Dendritic cell treated with granulocyte-macrophage colony-stimulating factor and Interleukin-4, amounts not matched to agents 40 ng/mL and 50 ng/mL, for 4 days (primary cell): ENCODE measurements around the gene MED12L.

ENCODE experiments used
- H3K27ac Mint-ChIP-seq: one replicate; pipeline ENCODE4 v1.8.0; 2022; ENCODE audit warnings: mild to moderate bottlenecking, mixed read lengths
- H3K27me3 Mint-ChIP-seq: one replicate; pipeline ENCODE4 v1.8.0; 2022; ENCODE audit warnings: mild to moderate bottlenecking, mixed read lengths
- H3K36me3 Mint-ChIP-seq: one replicate; pipeline ENCODE4 v1.8.0; 2022; ENCODE audit warnings: low read depth, mixed read lengths
- H3K4me1 Mint-ChIP-seq: one replicate; pipeline ENCODE4 v1.8.0; 2022; ENCODE audit warnings: low read depth, mixed read lengths
- H3K4me3 Mint-ChIP-seq: one replicate; pipeline ENCODE4 v1.8.0; 2022; ENCODE audit warnings: mild to moderate bottlenecking, moderate library complexity, mixed read lengths
- H3K9me3 Mint-ChIP-seq: one replicate; pipeline ENCODE4 v1.8.0; 2022; ENCODE audit warnings: mixed read lengths
- intact Hi-C: fragments of 100-400 bp; cut with micrococcal nuclease; formaldehyde crosslinking; loops from one replicate; pipeline ENCODE4 v1.15.0; 2022

MED12L gene

GRCh38 chr3:151410891-151411559 lies 325.6 kb downstream of the MED12L start:
- Mint-ChIP-seq H3K9me3 (no peaks in the 10 kb centered on the region), H3K27me3 (no peaks in the 10 kb centered on the region), H3K4me3 (no peak overlapping the region), H3K4me1 (no peaks in the 10 kb centered on the region), H3K36me3 (no peaks in the 10 kb centered on the region), H3K27ac (no peak overlapping the region)
- intact Hi-C loops, result no loop called here

DNA sequence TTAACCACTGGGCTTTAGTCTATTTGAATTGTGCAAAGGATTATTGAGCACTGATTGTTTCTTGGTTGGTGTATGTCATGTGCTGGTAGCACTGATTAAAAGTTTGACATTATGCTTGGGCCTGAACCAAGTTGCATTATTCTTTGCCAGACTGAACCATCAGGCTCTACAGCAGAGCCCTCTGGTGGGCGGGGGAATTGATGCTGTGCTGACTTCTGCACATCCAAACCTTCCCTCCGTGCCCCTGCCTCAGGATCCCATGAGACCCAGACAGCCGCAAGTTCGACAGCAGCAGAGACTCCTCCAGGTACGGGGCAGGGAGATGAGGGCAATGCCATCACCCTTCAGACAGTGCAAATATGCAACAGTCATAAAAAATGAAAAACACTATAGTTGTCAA lies 327.5 kb downstream of the MED12L start:
- Mint-ChIP-seq H3K27ac (no peak overlapping the region), H3K36me3 (no peaks in the 10 kb centered on the region), H3K9me3 (no peaks in the 10 kb centered on the region)

GRCh38 chr3:151415289-151415688 lies 329.8 kb downstream of the MED12L start:
- intact Hi-C loops, result no loop called here
- H3K27me3 Mint-ChIP-seq, result no peaks in the 10 kb centered on the region
- no peaks in the 10 kb centered on the region for H3K36me3 Mint-ChIP-seq
- H3K9me3 Mint-ChIP-seq, result no peaks in the 10 kb centered on the region
- H3K27ac Mint-ChIP-seq, result no peak overlapping the region
- no peak overlapping the region for H3K4me3 Mint-ChIP-seq
- no peaks in the 10 kb centered on the region for H3K4me1 Mint-ChIP-seq

More for the DNA sequence above, 327.5 kb downstream of the MED12L start:
- intact Hi-C loops, result no loop called here
- Mint-ChIP-seq H3K4me3 (no peak overlapping the region), H3K4me1 (no peaks in the 10 kb centered on the region), H3K27me3 (no peaks in the 10 kb centered on the region)

GRCh38 chr3:151419806-151420205 lies 334.3 kb downstream of the MED12L start:
- Mint-ChIP-seq H3K4me3 (no peak overlapping the region), H3K9me3 (no peaks in the 10 kb centered on the region), H3K4me1 (peaks cover 6% of the 10 kb centered on the region), H3K36me3 (no peaks in the 10 kb centered on the region), H3K27ac (no peak overlapping the region), H3K27me3 (no peaks in the 10 kb centered on the region)
- intact Hi-C loops, result no loop called here

DNA sequence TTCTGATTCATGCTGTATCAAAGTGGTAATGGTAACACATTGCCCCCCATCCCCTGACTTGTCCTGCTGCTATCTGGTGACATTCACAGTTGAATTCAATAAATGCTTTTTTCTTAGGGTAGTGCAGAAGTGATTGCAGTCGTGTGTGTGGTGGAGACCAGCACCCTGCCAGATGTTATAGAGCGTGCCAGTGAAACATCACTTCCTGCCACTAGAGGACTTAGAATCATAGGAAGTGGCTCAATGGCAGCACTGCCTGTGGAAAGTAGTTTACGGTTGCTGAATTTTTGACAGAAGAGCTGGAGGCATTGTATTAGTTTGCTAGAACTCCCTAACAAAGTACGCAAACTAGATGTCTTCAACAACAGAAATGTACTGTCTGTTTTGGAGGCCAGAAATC lies 336.5 kb downstream of the MED12L start:
- no peaks in the 10 kb centered on the region for H3K27me3 Mint-ChIP-seq
- H3K4me1 Mint-ChIP-seq, result peaks cover 17% of the 10 kb centered on the region
- H3K27ac Mint-ChIP-seq, result no peak overlapping the region
- no peak overlapping the region for H3K4me3 Mint-ChIP-seq
- H3K36me3 Mint-ChIP-seq, result no peaks in the 10 kb centered on the region
- intact Hi-C loops, result no loop called here
- H3K9me3 Mint-ChIP-seq, result no peaks in the 10 kb centered on the region

GRCh38 chr3:151423091-151423490 lies 337.6 kb downstream of the MED12L start:
- Mint-ChIP-seq H3K27me3 (no peaks in the 10 kb centered on the region), H3K4me1 (peaks cover 17% of the 10 kb centered on the region), H3K36me3 (no peaks in the 10 kb centered on the region), H3K27ac (no peak overlapping the region), H3K9me3 (no peaks in the 10 kb centered on the region), H3K4me3 (no peak overlapping the region)
- intact Hi-C loops, result no loop called here

DNA sequence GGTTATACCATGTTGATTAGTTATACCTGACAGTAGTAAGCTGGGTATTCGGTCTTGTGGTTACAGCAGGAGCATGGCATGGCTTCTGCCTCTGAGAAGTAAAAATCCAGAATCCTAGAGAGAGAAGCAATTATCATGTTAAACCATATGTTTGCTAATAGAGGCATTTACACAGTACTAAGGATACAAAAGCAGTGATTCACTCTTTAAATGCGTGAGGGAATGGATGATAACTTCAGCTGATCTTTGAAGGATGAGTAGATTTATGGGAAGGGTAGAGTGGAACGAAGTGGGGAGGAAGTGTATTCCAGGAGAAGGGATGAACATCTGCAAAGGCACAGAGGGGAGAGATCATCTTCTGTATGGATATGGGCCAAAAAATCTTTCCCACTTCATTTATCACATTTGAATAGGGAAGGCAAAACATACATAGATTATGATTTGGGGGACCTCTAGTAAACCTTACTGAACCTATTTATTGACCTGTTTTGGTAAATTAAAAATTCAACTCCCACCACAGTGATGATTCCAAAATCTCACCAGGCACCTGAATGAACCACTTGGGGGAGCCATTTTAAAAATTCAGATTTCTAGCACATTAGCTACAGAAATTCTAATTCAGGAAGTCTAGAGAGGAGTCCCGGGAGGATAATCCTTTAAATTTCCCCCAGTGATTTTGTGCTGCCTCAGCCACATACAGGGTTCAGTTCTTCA lies 340.3 kb downstream of the MED12L start:
- Mint-ChIP-seq H3K27ac (no peak overlapping the region), H3K9me3 (no peaks in the 10 kb centered on the region), H3K27me3 (no peaks in the 10 kb centered on the region), H3K4me1 (peaks cover 17% of the 10 kb centered on the region), H3K4me3 (no peak overlapping the region), H3K36me3 (no peaks in the 10 kb centered on the region)
- intact Hi-C loops, result no loop called here

DNA sequence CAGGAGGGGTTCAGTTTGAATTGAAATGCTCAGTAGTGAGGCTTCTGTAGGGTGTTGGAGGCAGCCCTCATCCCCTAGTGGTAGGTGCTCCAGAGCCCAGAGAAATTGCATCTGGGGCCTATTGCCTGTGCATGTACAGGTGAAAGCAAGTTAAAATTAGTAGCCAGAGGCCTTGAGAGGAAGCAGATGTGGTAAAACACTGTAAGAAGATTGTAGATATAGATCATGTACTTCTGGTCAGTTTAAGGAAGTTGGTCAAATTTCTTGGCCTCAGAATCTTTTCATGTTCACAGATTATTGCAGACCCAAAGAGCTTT lies 340.8 kb downstream of the MED12L start:
- no peak overlapping the region for H3K4me3 Mint-ChIP-seq
- no peaks in the 10 kb centered on the region for H3K27me3 Mint-ChIP-seq
- H3K4me1 Mint-ChIP-seq, result peaks cover 17% of the 10 kb centered on the region
- H3K9me3 Mint-ChIP-seq, result no peaks in the 10 kb centered on the region
- H3K27ac Mint-ChIP-seq, result no peak overlapping the region
- H3K36me3 Mint-ChIP-seq, result no peaks in the 10 kb centered on the region
- intact Hi-C loops, result no loop called here

GRCh38 chr3:151428386-151428785 lies 342.9 kb downstream of the MED12L start:
- H3K4me3 Mint-ChIP-seq, result no peak overlapping the region
- H3K4me1 Mint-ChIP-seq, result peaks cover 11% of the 10 kb centered on the region
- H3K9me3 Mint-ChIP-seq, result no peaks in the 10 kb centered on the region
- no peaks in the 10 kb centered on the region for H3K36me3 Mint-ChIP-seq
- intact Hi-C loops, result no loop called here
- H3K27ac Mint-ChIP-seq, result no peak overlapping the region
- H3K27me3 Mint-ChIP-seq, result no peaks in the 10 kb centered on the region

DNA sequence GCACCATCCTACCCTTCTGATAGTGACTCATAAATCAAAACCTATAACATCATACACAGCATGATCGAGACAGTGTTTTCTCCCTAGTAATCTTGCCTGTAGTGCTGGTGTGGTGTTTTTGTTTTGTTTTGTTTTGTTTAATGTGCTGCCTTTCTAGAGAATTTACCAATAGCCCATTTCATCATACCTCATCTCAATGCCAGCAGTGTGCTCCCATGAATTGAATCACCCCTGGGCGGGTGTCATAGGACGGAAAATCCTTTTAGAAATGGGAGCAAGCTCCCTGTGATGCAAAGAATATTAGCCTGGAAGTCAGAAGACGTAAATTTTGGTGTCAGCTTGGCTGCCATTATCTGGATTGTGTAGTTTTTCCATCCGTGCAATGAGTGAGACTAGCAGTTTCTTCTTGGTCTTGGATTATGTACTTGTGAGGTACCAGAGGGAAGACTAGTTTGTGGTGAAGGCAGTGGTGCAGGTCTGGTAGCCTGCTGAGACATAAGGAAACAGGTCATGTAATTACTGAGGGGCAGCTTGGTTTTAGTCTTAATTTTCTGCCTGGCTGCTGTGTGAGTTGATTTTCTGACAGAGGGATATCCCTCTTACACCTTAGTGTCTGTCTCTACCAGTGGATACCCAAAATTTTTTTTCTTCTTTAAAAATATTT lies 345.5 kb downstream of the MED12L start:
- Mint-ChIP-seq H3K27me3 (no peaks in the 10 kb centered on the region), H3K27ac (no peak overlapping the region), H3K4me1 (peaks cover 6% of the 10 kb centered on the region), H3K4me3 (no peak overlapping the region), H3K36me3 (no peaks in the 10 kb centered on the region), H3K9me3 (no peaks in the 10 kb centered on the region)
- intact Hi-C loops, result loop anchor here (10.0 kb wide), 2 partner anchors 196 to 266 kb away; no protein-coding TSS in a partner anchor

DNA sequence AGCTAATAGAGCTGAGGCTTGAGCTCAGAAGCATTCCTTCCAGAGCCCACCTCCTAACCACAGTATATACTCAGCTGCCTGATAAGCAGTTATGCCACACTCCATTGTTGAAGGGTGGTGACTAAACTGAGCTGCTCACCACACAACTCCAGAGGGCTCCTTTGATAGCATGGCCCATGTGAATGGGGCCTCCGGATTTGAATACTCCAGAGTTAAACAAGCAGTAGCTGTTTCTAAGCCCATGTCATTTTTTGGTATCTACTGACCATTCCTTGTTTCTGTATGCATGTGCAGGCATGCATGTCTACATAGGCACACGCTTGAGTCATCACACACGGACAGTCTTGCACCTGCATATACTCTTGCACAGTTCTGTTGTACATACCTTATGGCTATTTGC lies 346.5 kb downstream of the MED12L start:
- Mint-ChIP-seq H3K27ac (no peak overlapping the region), H3K4me1 (no peaks in the 10 kb centered on the region), H3K9me3 (no peaks in the 10 kb centered on the region), H3K4me3 (no peak overlapping the region), H3K36me3 (no peaks in the 10 kb centered on the region), H3K27me3 (no peaks in the 10 kb centered on the region)
- intact Hi-C loops, result loop anchor here (10.0 kb wide), 2 partner anchors 197 to 267 kb away; no protein-coding TSS in a partner anchor

DNA sequence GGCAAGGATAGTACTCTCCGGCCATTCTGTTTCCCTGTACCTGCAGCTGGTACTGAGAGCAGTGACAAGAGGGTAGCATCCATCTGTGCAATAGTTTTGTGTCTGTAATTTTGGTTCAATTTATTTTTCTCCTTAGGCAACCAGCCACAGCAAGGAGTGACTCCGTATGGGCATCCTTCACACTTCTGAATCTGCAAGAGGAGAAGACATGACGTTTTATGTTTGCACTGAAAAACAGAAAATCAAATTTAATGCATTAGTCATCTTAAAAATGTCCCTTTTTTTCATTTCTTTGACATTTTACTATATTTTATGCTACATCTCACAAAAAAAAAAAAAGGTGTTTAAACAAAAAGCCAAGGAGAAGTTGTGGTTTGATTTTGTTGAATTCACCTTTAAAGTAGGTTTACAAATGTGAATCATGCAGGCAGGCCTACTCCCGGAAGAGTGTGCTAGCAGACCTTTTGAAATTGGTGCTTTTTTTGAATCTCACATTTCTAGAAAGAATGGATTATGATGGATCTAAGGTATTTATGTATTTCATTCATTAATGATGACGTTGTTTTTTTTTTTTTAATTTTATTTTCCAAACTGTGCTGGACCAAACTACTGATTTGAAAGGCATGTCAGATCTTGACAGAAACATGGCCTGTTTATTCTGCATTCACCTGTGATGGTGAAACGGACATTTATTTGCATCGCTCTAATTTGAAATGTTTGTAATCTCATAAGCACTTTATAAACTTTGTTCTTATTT lies 347.3 kb downstream of the MED12L start:
- intact Hi-C loops, result loop anchor here (10.0 kb wide), 2 partner anchors 198 to 268 kb away; no protein-coding TSS in a partner anchor
- Mint-ChIP-seq H3K27me3 (no peaks in the 10 kb centered on the region), H3K4me3 (no peak overlapping the region), H3K36me3 (no peaks in the 10 kb centered on the region), H3K4me1 (no peaks in the 10 kb centered on the region), H3K27ac (no peak overlapping the region), H3K9me3 (no peaks in the 10 kb centered on the region)

DNA sequence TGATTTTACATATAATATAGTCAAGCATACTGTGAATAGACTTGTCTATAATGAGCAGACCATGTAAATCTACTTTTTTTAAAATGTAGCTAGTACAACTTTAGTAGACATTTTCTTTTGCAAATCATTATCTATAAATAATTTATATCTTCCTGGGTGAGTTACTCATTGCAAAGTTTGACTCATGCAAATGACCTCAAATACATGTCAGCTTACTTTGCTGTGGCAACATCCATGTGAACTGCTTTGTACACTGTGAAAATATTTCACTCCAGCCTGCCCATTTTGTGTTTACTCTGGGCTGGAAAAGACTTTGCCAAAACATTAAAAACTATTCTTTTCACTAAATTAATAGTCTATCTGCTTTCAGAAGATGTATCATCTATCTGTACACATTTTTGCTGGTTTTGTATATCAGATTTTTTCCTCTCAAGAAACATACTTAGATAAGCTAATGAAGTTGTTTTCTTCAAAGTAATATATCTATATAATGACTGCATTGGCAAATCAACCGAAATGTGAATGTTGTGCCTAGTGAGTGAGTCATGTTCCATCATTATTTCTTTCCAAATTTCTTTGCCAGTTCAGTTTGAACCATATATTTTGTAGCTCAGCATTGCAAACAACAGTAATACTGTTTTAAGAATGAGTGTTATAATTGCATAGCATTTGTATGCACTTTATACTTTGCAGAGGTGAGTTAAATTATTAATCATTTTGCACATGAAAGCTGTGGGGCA lies 348.9 kb downstream of the MED12L start:
- no peaks in the 10 kb centered on the region for H3K27me3 Mint-ChIP-seq
- no peak overlapping the region for H3K4me3 Mint-ChIP-seq
- intact Hi-C loops, result loop anchor here (10.0 kb wide), 2 partner anchors 200 to 270 kb away; no protein-coding TSS in a partner anchor
- no peak overlapping the region for H3K27ac Mint-ChIP-seq
- H3K36me3 Mint-ChIP-seq, result no peaks in the 10 kb centered on the region
- H3K4me1 Mint-ChIP-seq, result no peaks in the 10 kb centered on the region
- no peaks in the 10 kb centered on the region for H3K9me3 Mint-ChIP-seq
